CD4-positive, alpha-beta T cell (primary cell): ENCODE measurements around the gene CANX. TPM values are rescaled to one million over a fixed set of nuclear protein-coding genes. Genes with fewer than 3 reads are reported as not detected.

Source experiments
- ATAC-seq: fragments of 200-7000 bp; cut with Tn5 transposase; one replicate; pipeline ENCODE4 v1.10.0; 2022; ENCODE audit warnings: mild to moderate bottlenecking; ENCODE audit not compliant: poor library complexity
- CTCF ChIA-PET: fragments of 350-600 bp; sonication (Branson Sonifier 250); formaldehyde crosslinking; loops from one replicate; lab custom pipeline; 2021; ENCODE audit warnings: antibody characterized with exemption, inconsistent platforms; lab: Charles Lee
- POLR2A ChIA-PET: fragments of 350-600 bp; sonication (Branson Sonifier 250); formaldehyde crosslinking; loops from one replicate; lab custom pipeline; 2021; ENCODE audit warnings: antibody characterized with exemption, inconsistent platforms; lab: Charles Lee
- DNase-seq, 14 experiments: peaks; one replicate each; pipeline ENCODE4 v3.0.0-alpha.2; 2013 to 2020; ENCODE audit warnings: mixed read lengths in 2 of 14
- H3K27ac ChIP-seq, 2 donors: one replicate each; pipeline versions ENCODE4 v1.5.1 to v1.7.0; 2013; ENCODE audit warnings: low read length in 2 of 2, low read depth in 1 of 2, mild to moderate bottlenecking in 1 of 2
- H3K27me3 ChIP-seq, 2 experiments: 1 replicate in 1 of 2; 2 replicates in 1 of 2; pipeline versions ENCODE4 v1.6.1 to v1.7.0; 2013; ENCODE audit warnings: low read length in 2 of 2, control low read depth in 1 of 2, mild to moderate bottlenecking in 1 of 2, moderate library complexity in 1 of 2; ENCODE audit not compliant: insufficient read depth in 2 of 2, control insufficient read depth in 1 of 2
- H3K36me3 ChIP-seq: one replicate; pipeline ENCODE4 v1.6.1; 2013; ENCODE audit warnings: low read length, control low read depth; ENCODE audit not compliant: insufficient read depth
- H3K4me1 ChIP-seq: one replicate; pipeline ENCODE4 v1.6.1; 2013; ENCODE audit warnings: low read length, control low read depth; ENCODE audit not compliant: insufficient read depth
- H3K4me3 ChIP-seq: one replicate; pipeline ENCODE4 v1.5.1; 2013; ENCODE audit warnings: mild to moderate bottlenecking, low read length, moderate library complexity
- H3K9me3 ChIP-seq, 2 experiments: 1 replicate in 1 of 2; 2 replicates in 1 of 2; pipeline versions ENCODE4 v1.6.1 to v1.7.0; 2013; ENCODE audit warnings: low read length in 2 of 2, mild to moderate bottlenecking in 2 of 2, control low read depth in 1 of 2, moderate library complexity in 1 of 2; ENCODE audit not compliant: control insufficient read depth in 1 of 2, insufficient read depth in 1 of 2
- H3K27ac Mint-ChIP-seq: one replicate; pipeline ENCODE4 v1.8.0; 2020; ENCODE audit warnings: mixed read lengths
- H3K27me3 Mint-ChIP-seq: one replicate; pipeline ENCODE4 v1.8.0; 2021; ENCODE audit warnings: mixed read lengths
- H3K36me3 Mint-ChIP-seq: one replicate; pipeline ENCODE4 v1.8.0; 2021; ENCODE audit warnings: low read depth, mixed read lengths
- H3K4me1 Mint-ChIP-seq: one replicate; pipeline ENCODE4 v1.8.0; 2021; ENCODE audit warnings: low read depth, mixed read lengths
- H3K4me3 Mint-ChIP-seq: one replicate; pipeline ENCODE4 v1.8.0; 2020; ENCODE audit warnings: mild to moderate bottlenecking, mixed read lengths
- H3K9me3 Mint-ChIP-seq: one replicate; pipeline ENCODE4 v1.8.0; 2020; ENCODE audit warnings: mixed read lengths
- intact Hi-C, 2 experiments: fragments of 100-400 bp; cut with DNase I in 1 of 2; cut with micrococcal nuclease in 1 of 2; formaldehyde crosslinking; loops; one replicate each; pipeline versions ENCODE4 v1.15.1 to v1.9.0; 2023 to 2025; cut with DNase I, micrococcal nuclease
- total RNA-seq, 174 experiments: library from RNA in 2 of 174; stranded (reverse) in 2 of 174; gene quantifications; one replicate each; pipeline ENCODE4 v1.2.3 and lab custom pipeline; 2021 to 2026
- TF ChIP-seq, protein P1 (sequence below): fragments of 200-600 bp; IDR thresholded peaks from one replicate; pipeline ENCODE4 v1.8.0; 2022; ENCODE audit warnings: antibody characterized with exemption, mild to moderate bottlenecking

Gene CANX
- total RNA-seq, 2 experiments from 2014 or later, result 150 to 152 TPM

DNA sequence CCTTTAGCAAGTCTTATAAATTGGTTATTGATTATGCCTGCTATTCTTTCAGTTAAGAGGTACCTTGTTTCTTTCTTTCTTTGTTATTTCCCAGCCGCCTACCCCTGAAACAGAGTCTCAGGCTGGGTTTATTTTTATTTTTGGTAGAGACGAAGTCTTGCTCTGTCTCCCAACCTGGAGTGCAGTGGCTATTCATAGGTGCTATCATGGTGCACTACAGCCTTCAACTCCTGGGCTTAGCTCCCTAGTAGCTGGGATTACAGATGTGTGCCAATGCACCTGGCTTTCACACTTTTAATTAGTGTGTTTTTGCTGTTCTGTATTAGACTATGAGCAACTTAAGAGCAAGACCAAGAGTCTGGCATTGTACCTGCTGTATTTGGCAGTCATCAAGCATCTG lies 48.1 kb downstream of the CANX start:
- DNase-seq (no peak), ATAC-seq (no peak)
- H3K4me3 Mint-ChIP-seq, result no peak overlapping the region
- peaks cover 12% of the 10 kb centered on the region for H3K36me3 ChIP-seq
- peaks cover 32% of the 10 kb centered on the region for H3K4me1 Mint-ChIP-seq
- intact Hi-C loops, result no loop called here
- H3K27ac ChIP-seq, result no peak overlapping the region
- CTCF ChIA-PET, result no interaction called here
- peaks cover 31% of the 10 kb centered on the region for H3K36me3 Mint-ChIP-seq
- H3K4me3 ChIP-seq, result no peak overlapping the region
- TF ChIP-seq, protein P1, sequence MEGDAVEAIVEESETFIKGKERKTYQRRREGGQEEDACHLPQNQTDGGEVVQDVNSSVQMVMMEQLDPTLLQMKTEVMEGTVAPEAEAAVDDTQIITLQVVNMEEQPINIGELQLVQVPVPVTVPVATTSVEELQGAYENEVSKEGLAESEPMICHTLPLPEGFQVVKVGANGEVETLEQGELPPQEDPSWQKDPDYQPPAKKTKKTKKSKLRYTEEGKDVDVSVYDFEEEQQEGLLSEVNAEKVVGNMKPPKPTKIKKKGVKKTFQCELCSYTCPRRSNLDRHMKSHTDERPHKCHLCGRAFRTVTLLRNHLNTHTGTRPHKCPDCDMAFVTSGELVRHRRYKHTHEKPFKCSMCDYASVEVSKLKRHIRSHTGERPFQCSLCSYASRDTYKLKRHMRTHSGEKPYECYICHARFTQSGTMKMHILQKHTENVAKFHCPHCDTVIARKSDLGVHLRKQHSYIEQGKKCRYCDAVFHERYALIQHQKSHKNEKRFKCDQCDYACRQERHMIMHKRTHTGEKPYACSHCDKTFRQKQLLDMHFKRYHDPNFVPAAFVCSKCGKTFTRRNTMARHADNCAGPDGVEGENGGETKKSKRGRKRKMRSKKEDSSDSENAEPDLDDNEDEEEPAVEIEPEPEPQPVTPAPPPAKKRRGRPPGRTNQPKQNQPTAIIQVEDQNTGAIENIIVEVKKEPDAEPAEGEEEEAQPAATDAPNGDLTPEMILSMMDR, result no peak
- H3K27ac Mint-ChIP-seq, result peak overlapping the region; percentile 14
- no peaks in the 10 kb centered on the region for H3K9me3 ChIP-seq
- H3K27me3 ChIP-seq, result no peaks in the 10 kb centered on the region
- peaks cover 15% of the 10 kb centered on the region for H3K4me1 ChIP-seq
- POLR2A ChIA-PET, result no interaction called here
- H3K9me3 Mint-ChIP-seq, result no peaks in the 10 kb centered on the region
- H3K27me3 Mint-ChIP-seq, result no peaks in the 10 kb centered on the region

DNA sequence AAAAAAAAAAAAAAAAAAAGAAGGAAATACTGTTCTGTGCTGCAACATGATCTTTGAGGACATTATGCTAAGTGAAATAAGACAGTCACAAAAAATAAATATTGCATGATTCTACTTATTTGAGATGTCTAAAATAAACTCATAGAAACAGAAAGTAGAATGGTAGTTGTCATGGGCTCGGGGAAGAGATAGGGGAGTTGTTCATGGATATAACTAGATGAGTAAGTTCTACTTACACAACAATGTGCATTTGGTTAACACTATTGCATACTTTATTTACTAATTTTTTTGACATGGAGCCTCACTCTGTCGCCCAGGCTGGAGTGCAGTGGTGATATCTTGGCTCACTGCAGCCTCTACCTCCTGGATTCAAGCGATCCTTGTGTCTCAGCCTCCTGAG lies 49.0 kb downstream of the CANX start:
- H3K4me1 Mint-ChIP-seq, result peaks cover 30% of the 10 kb centered on the region
- no peak overlapping the region for H3K27ac Mint-ChIP-seq
- H3K36me3 Mint-ChIP-seq, result peaks cover 28% of the 10 kb centered on the region
- DNase-seq (no peak), ATAC-seq (no peak)
- no peak overlapping the region for H3K4me3 Mint-ChIP-seq
- Histone ChIP-seq H3K4me1 (peaks cover 15% of the 10 kb centered on the region), H3K27ac (no peak overlapping the region), H3K4me3 (no peak overlapping the region), H3K27me3 (no peaks in the 10 kb centered on the region), H3K36me3 (peaks cover 12% of the 10 kb centered on the region), H3K9me3 (no peaks in the 10 kb centered on the region)
- POLR2A ChIA-PET, result no interaction called here
- CTCF ChIA-PET, result no interaction called here
- TF ChIP-seq, protein P1, result no peak
- H3K9me3 Mint-ChIP-seq, result no peaks in the 10 kb centered on the region
- intact Hi-C loops, result no loop called here
- H3K27me3 Mint-ChIP-seq, result no peaks in the 10 kb centered on the region

DNA sequence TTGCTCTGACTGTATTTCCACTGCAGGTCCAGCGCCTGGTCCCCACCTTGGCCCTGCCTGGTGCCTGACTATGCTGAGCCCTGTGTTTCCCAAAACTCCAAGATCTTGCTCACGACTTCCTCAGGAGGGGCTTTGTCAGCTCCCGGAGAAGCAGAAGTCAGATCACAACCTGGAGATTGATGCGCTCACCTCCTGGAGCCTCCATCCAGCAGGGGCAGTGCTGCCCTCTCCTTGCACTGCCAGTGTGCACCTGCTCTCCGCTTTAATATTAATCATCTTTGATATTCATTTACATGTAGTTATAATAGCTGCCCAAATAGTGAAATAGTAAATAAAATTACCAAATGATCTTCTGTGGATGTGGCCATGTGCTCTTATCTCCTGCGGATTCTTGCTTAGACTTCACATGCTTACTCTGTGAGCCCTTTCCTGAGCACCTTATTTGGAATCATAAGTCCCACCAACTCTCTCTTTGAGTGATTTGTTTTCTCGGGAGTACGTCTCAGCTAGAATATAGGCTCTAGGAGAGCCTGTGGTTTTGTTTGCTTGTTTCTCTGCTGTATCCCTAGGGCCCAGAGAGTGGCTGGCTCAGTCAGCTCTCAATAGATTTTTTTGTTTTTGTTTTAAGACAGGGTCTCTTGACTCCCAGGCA lies 51.2 kb downstream of the CANX start:
- H3K4me3 Mint-ChIP-seq, result no peak overlapping the region
- intact Hi-C loops, result no loop called here
- Histone ChIP-seq H3K4me1 (peaks cover 27% of the 10 kb centered on the region), H3K27ac (no peak overlapping the region), H3K9me3 (no peaks in the 10 kb centered on the region), H3K27me3 (no peaks in the 10 kb centered on the region), H3K4me3 (no peak overlapping the region), H3K36me3 (peaks cover 16% of the 10 kb centered on the region)
- ATAC-seq (no peak), DNase-seq (no peak)
- peaks cover 49% of the 10 kb centered on the region for H3K4me1 Mint-ChIP-seq
- H3K9me3 Mint-ChIP-seq, result no peaks in the 10 kb centered on the region
- TF ChIP-seq, protein P1, result no peak
- H3K27ac Mint-ChIP-seq, result no peak overlapping the region
- peaks cover 33% of the 10 kb centered on the region for H3K36me3 Mint-ChIP-seq
- CTCF ChIA-PET, result interaction anchor here (1.7 kb wide), 1 partner anchor 13 kb away, joined by 5 read pairs; no protein-coding TSS in a partner anchor
- no peaks in the 10 kb centered on the region for H3K27me3 Mint-ChIP-seq
- POLR2A ChIA-PET, result interaction anchor here (0.9 kb wide), 1 partner anchor 18 kb away, joined by 4 read pairs; no protein-coding TSS in a partner anchor
